ENCODE results near the gene KRTAP5-1.

DNA sequence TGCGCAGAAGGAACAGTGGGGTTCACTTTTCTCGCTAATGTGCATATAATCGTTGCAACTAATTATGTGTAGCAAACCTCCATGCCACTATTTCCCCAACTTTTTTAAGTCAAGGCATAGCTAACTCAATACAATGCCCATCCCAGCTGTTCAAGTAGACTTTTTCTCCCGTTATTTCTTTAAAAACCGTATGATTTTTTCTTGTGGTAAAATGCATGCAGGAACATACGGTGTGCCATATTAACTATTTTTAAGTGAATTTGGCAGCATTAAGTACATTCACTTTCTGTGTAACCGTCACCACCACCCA lies 10.2 kb downstream of the KRTAP5-1 start:
- TF ChIP-seq, protein P1, sequence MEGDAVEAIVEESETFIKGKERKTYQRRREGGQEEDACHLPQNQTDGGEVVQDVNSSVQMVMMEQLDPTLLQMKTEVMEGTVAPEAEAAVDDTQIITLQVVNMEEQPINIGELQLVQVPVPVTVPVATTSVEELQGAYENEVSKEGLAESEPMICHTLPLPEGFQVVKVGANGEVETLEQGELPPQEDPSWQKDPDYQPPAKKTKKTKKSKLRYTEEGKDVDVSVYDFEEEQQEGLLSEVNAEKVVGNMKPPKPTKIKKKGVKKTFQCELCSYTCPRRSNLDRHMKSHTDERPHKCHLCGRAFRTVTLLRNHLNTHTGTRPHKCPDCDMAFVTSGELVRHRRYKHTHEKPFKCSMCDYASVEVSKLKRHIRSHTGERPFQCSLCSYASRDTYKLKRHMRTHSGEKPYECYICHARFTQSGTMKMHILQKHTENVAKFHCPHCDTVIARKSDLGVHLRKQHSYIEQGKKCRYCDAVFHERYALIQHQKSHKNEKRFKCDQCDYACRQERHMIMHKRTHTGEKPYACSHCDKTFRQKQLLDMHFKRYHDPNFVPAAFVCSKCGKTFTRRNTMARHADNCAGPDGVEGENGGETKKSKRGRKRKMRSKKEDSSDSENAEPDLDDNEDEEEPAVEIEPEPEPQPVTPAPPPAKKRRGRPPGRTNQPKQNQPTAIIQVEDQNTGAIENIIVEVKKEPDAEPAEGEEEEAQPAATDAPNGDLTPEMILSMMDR (IDR thresholded peaks at IDR 0.05): no peak
- no peak for TF ChIP-seq EP300 (IDR thresholded peaks at IDR 0.05)
- TF ChIP-seq POLR2AphosphoS5 (IDR thresholded peaks at IDR 0.05): no peak
- TF ChIP-seq POLR2A (IDR thresholded peaks at IDR 0.05): no peak

All from stomach (tissue), 4 donors.